ENCODE data around the gene KANSL1. TPM values are rescaled to one million over a fixed set of nuclear protein-coding genes. Genes with fewer than 3 reads are reported as not detected.
A peak's percentile ranks its signal among the peaks of the same experiment; 100 is the strongest.

KANSL1 gene
- total and polyA plus RNA-seq, 10 of the 15 experiments (the other 5 are each of a cell fraction or from before 2014, with no cell fraction given): 4.7 to 60.6 (median 28.0) TPM

- TF ChIP-seq MXI1 (IDR thresholded peaks at IDR 0.05; ENCODE audit: low read depth, low read length): no peak
- no peak for TF ChIP-seq EGR1 (IDR thresholded peaks at IDR 0.05; ENCODE audit: borderline replicate concordance in 1 of 2, low read depth in 2 of 2, low read length in 2 of 2)
- 0 out of 2 replicates have a peak, but pooled peaks have one; percentile 13 for TF ChIP-seq ZNF687 (IDR thresholded peaks at IDR 0.05)
- TF ChIP-seq RAD51 (IDR thresholded peaks at IDR 0.05): no peak
- no peak for TF ChIP-seq ZSCAN29 (IDR thresholded peaks at IDR 0.05)
- no peak for TF ChIP-seq RB1 (IDR thresholded peaks at IDR 0.05; ENCODE audit: borderline replicate concordance)
- Histone ChIP-seq H3K4me2 (ENCODE audit: control insufficient read depth, insufficient read depth) (peak overlapping the region; percentile 89), H3K9me3 (replicated peaks; ENCODE audit: control insufficient read depth, insufficient read depth, low read length) (no peaks in the 10 kb centered on the region), H4K20me1 (ENCODE audit: control insufficient read depth, insufficient read depth) (peaks cover 17% of the 10 kb centered on the region; the same call in 1 of the 2 replicates), H2AFZ (ENCODE audit: control insufficient read depth, low read depth, low read length) (no peak overlapping the region), H3K9ac (ENCODE audit: control insufficient read depth, insufficient read depth, low read length) (no peak overlapping the region), H3K4me3 (no peak overlapping the region), H3K4me1 (ENCODE audit: control insufficient read depth, insufficient read depth, low read length) (peaks cover 80% of the 10 kb centered on the region), H3K27me3 (replicated peaks in 1 of 2; ENCODE audit: control insufficient read depth in 2 of 2, insufficient read depth in 2 of 2, low read length in 1 of 2) (no peaks in the 10 kb centered on the region), H3K79me2 (ENCODE audit: control insufficient read depth, insufficient read depth, low read length) (peaks cover 99% of the 10 kb centered on the region), H3K36me3 (ENCODE audit: control insufficient read depth in 2 of 2, insufficient read depth in 2 of 2, low read length in 1 of 2) (peaks cover 1 to 3% of the 10 kb centered on the region in 2 experiments; a peak in 1 of 4 replicates), H3K27ac (ENCODE audit: control insufficient read depth, insufficient read depth) (peak overlapping the region; percentile 76; the same call in 1 of the 2 replicates)
- no peak for DNase-seq (ENCODE audit: low read depth, low spot score)
- ChIA-PET SMC1A (ENCODE audit: uncharacterized antibody, unreplicated experiment) (interaction anchor here (0.7 to 18.2 kb wide), 11 partner anchors 10 to 66 kb away, joined by 3 to 478 read pairs (median 4); partner anchors contain the start of gene KANSL1), POLR2A (interaction anchor here (0.6 to 8.1 kb wide), 10 partner anchors 14 to 99 kb away, joined by 3 to 124 read pairs (median 5); no protein-coding TSS in a partner anchor), CTCF (interaction anchor here (0.9 to 7.4 kb wide), 9 partner anchors 9 to 55 kb away, joined by 3 to 64 read pairs (median 9); no protein-coding TSS in a partner anchor), RAD21 (ENCODE audit: unreplicated experiment) (interaction anchor here (0.8 to 11.0 kb wide), 11 partner anchors 11 to 109 kb away, joined by 3 to 130 read pairs (median 4); partner anchors contain the start of gene KANSL1)
- FAIRE-seq: no peak
- intact Hi-C loops (cut with micrococcal nuclease; ENCODE audit: unreplicated experiment) (no loop called here), in situ Hi-C loops (cut with MboI) (no loop called here)
- no TSS peak for BruUV-seq (replicated peaks)
- WGBS (ENCODE audit: insufficient coverage, insufficient replicate concordance, low lambda C conversion rate, missing lambda C conversion rate): 61% methylated on average over 3 of the region's 3 CpGs
- no peak for ATAC-seq
Observed at GRCh38 chr17:46157443-46158062, 35.7 kb downstream of the KANSL1 start.
